IMR-90 (cell line): ENCODE data around the gene CFAP97D1. TPM values are rescaled to one million over a fixed set of nuclear protein-coding genes. Genes with fewer than 3 reads are reported as not detected.

ENCODE experiments used
- ATAC-seq: fragments of 200-7000 bp; cut with Tn5 transposase; 2 replicates; pipeline ENCODE4 v1.9.1; 2020; ENCODE audit warnings: low read depth, mild to moderate bottlenecking, moderate library complexity
- BruUV-seq: library from RNA; stranded (reverse); fragments of 400-500 nt; replicated peaks from 2 replicates; lab custom pipeline; 2021; lab: Mats Ljungman, UMichigan
- CTCF ChIA-PET: fragments of 300-600 bp; formaldehyde crosslinking; extraction: SDS; loops from one replicate; lab custom pipeline; 2021; ENCODE audit warnings: antibody characterized with exemption; lab: Yijun Ruan, JAX
- POLR2A ChIA-PET: fragments of 300-600 bp; sonication (Branson Sonifier 250); formaldehyde crosslinking; loops from one replicate; lab custom pipeline; 2022; ENCODE audit warnings: antibody characterized with exemption; ENCODE audit not compliant: unreplicated experiment; lab: Charles Lee
- DNase-seq: peaks from one replicate; pipeline ENCODE4 v3.0.0; 2013
- H2AFZ ChIP-seq: replicated peaks from 2 replicates; pipeline ENCODE3; 2013; ENCODE audit warnings: low read length, mild to moderate bottlenecking; ENCODE audit not compliant: poor library complexity
- H2AK5ac ChIP-seq: 2 replicates; pipeline ENCODE4 v1.6.1; 2013; ENCODE audit warnings: low read depth, low read length, inconsistent platforms
- H2AK9ac ChIP-seq: replicated peaks from 2 replicates; pipeline ENCODE3; 2013; ENCODE audit warnings: mild to moderate bottlenecking, low read depth, low read length, moderate library complexity; ENCODE audit not compliant: poor library complexity
- H2BK120ac ChIP-seq: 2 replicates; pipeline ENCODE4 v1.6.1; 2013; ENCODE audit warnings: low read depth, low read length, inconsistent platforms
- H2BK15ac ChIP-seq: 3 replicates; pipeline ENCODE4 v1.6.1; 2013; ENCODE audit warnings: low read depth, low read length, inconsistent platforms
- H2BK20ac ChIP-seq: 2 replicates; pipeline ENCODE4 v1.6.1; 2013; ENCODE audit warnings: low read depth, mild to moderate bottlenecking, inconsistent platforms, low read length, moderate library complexity
- H2BK5ac ChIP-seq: 2 replicates; pipeline ENCODE4 v1.6.1; 2013; ENCODE audit warnings: mild to moderate bottlenecking, low read depth, low read length, inconsistent platforms; ENCODE audit not compliant: poor library complexity, severe bottlenecking
- H3K14ac ChIP-seq: replicated peaks from 2 replicates; pipeline ENCODE4 v1.6.1; 2013; ENCODE audit warnings: low read depth, low read length, inconsistent platforms
- H3K18ac ChIP-seq: 2 replicates; pipeline ENCODE4 v1.6.1; 2013; ENCODE audit warnings: low read depth, low read length, control low read depth
- H3K23ac ChIP-seq: 2 replicates; pipeline ENCODE4 v1.6.1; 2013; ENCODE audit warnings: low read depth, low read length, inconsistent platforms
- H3K27ac ChIP-seq: 2 replicates; pipeline ENCODE4 v1.5.1; 2013; ENCODE audit warnings: mild to moderate bottlenecking, control low read depth, low read length; ENCODE audit not compliant: insufficient read depth
- H3K27me3 ChIP-seq: 2 replicates; pipeline ENCODE4 v1.6.1; 2013; ENCODE audit warnings: low read length; ENCODE audit not compliant: control insufficient read depth, insufficient read depth
- H3K36me3 ChIP-seq: 2 replicates; pipeline ENCODE4 v1.6.1; 2013; ENCODE audit warnings: low read length, mixed read lengths; ENCODE audit not compliant: control insufficient read depth, insufficient read depth
- H3K4ac ChIP-seq: 2 replicates; pipeline ENCODE4 v1.6.1; 2013; ENCODE audit warnings: low read depth, low read length, inconsistent platforms
- H3K4me1 ChIP-seq: 2 replicates; pipeline ENCODE4 v1.6.1; 2013; ENCODE audit warnings: low read length, mixed read lengths; ENCODE audit not compliant: control insufficient read depth, insufficient read depth
- H3K4me2 ChIP-seq: 2 replicates; pipeline ENCODE4 v1.6.1; 2013; ENCODE audit warnings: low read depth, mild to moderate bottlenecking, control low read depth, low read length, moderate library complexity
- H3K4me3 ChIP-seq: 2 replicates; pipeline ENCODE4 v1.5.1; 2013; ENCODE audit warnings: low read depth, mild to moderate bottlenecking, control low read depth, low read length, moderate library complexity; ENCODE audit not compliant: insufficient read depth
- H3K56ac ChIP-seq: 2 replicates; pipeline ENCODE4 v1.6.1; 2013; ENCODE audit warnings: low read length, inconsistent platforms; ENCODE audit not compliant: insufficient read depth; ENCODE audit errors: extremely low read depth
- H3K79me1 ChIP-seq, 2 experiments: 2 replicates each; pipeline ENCODE4 v1.6.1; 2013; ENCODE audit warnings: low read length in 2 of 2, inconsistent platforms in 1 of 2, low read depth in 1 of 2
- H3K9ac ChIP-seq: 2 replicates; pipeline ENCODE4 v1.6.1; 2013; ENCODE audit warnings: low read depth, low read length, control low read depth
- H3K9me1 ChIP-seq: 2 replicates; pipeline ENCODE4 v1.6.1; 2013; ENCODE audit warnings: low read length, inconsistent platforms; ENCODE audit not compliant: insufficient read depth
- H3K9me3 ChIP-seq: 2 replicates; pipeline ENCODE4 v1.6.1; 2013; ENCODE audit warnings: low read length; ENCODE audit not compliant: control insufficient read depth, insufficient read depth
- H4K20me1 ChIP-seq: 2 replicates; pipeline ENCODE4 v1.6.1; 2013; ENCODE audit warnings: low read length, inconsistent platforms; ENCODE audit not compliant: insufficient read depth
- H4K5ac ChIP-seq: 2 replicates; pipeline ENCODE4 v1.6.1; 2013; ENCODE audit warnings: mild to moderate bottlenecking, low read depth, low read length, control low read depth
- H4K8ac ChIP-seq, 2 experiments: 2 replicates each; pipeline ENCODE4 v1.6.1; 2013; ENCODE audit warnings: low read depth in 2 of 2, low read length in 2 of 2, control low read depth in 1 of 2, inconsistent platforms in 1 of 2
- H4K91ac ChIP-seq: 2 replicates; pipeline ENCODE4 v1.6.1; 2013; ENCODE audit warnings: low read depth, low read length, inconsistent platforms; ENCODE audit not compliant: insufficient read depth
- BHLHE40 ChIP-seq: fragments of 150-350 bp; IDR thresholded peaks from 2 replicates; pipeline ENCODE4 v1.6.1; 2016; ENCODE audit warnings: mild to moderate bottlenecking, low read depth, low read length
- CEBPB ChIP-seq: IDR thresholded peaks from 2 replicates; pipeline ENCODE4 v1.6.1; 2012; ENCODE audit warnings: low read depth, low read length, improper control_type of control experiment
- CHD1 ChIP-seq: IDR thresholded peaks from 2 replicates; pipeline ENCODE4 v1.6.1; 2012; ENCODE audit warnings: low read depth, low read length, improper control_type of control experiment
- FOS ChIP-seq: fragments of 150-350 bp; IDR thresholded peaks from 2 replicates; pipeline ENCODE4 v1.6.1; 2016; ENCODE audit warnings: low read depth, low read length
- MAFK ChIP-seq: IDR thresholded peaks from 2 replicates; pipeline ENCODE4 v1.6.1; 2012; ENCODE audit warnings: low read depth, low read length, improper control_type of control experiment
- MAZ ChIP-seq: IDR thresholded peaks from 2 replicates; pipeline ENCODE4 v1.6.1; 2012; ENCODE audit warnings: low read depth, mild to moderate bottlenecking, low read length, improper control_type of control experiment, moderate library complexity, borderline replicate concordance
- MXI1 ChIP-seq: IDR thresholded peaks from 2 replicates; pipeline ENCODE4 v1.6.1; 2012; ENCODE audit warnings: low read depth, mild to moderate bottlenecking, low read length, moderate library complexity, borderline replicate concordance
- NFE2L2 ChIP-seq: fragments of 150-350 bp; IDR thresholded peaks from 2 replicates; pipeline ENCODE4 v1.6.1; 2016; ENCODE audit warnings: low read depth, mild to moderate bottlenecking, low read length
- POLR2A ChIP-seq: IDR thresholded peaks from 2 replicates; pipeline ENCODE4 v1.6.1; 2012; ENCODE audit warnings: mild to moderate bottlenecking, low read depth, low read length
- RAD21 ChIP-seq: IDR thresholded peaks from 2 replicates; pipeline ENCODE4 v1.6.1; 2012; ENCODE audit warnings: low read length, improper control_type of control experiment
- RCOR1 ChIP-seq: IDR thresholded peaks from 2 replicates; pipeline ENCODE4 v1.6.1; 2012; ENCODE audit warnings: mild to moderate bottlenecking, low read length, improper control_type of control experiment; ENCODE audit not compliant: insufficient replicate concordance
- RFX5 ChIP-seq: IDR thresholded peaks from 2 replicates; pipeline ENCODE4 v1.8.0; 2012; ENCODE audit warnings: low read depth, mild to moderate bottlenecking, low read length, moderate library complexity
- SMC3 ChIP-seq: fragments of 150-350 bp; IDR thresholded peaks from 2 replicates; pipeline ENCODE4 v1.6.1; 2016; ENCODE audit warnings: low read depth, mild to moderate bottlenecking, antibody characterized with exemption, low read length, moderate library complexity
- WGBS, 2 experiments: methylation state at CpG; one replicate each; pipeline versions ENCODE4 v1.1.5 to v1.1.7; 2013; ENCODE audit warnings: missing lambda C conversion rate in 2 of 2; ENCODE audit not compliant: insufficient read length in 1 of 2; ENCODE audit errors: extremely low coverage in 2 of 2; 5-methylcytosine and 5-hydroxymethylcytosine counted together
- dilution Hi-C: fragments of 300-500 bp; cut with HindIII; formaldehyde crosslinking; loops from one replicate; pipeline ENCODE4 v1.14.3; 2018; ENCODE audit warnings: low sequenced_read_pairs; ENCODE audit not compliant: unreplicated experiment
- in situ Hi-C: fragments of 300-500 bp; cut with MboI; formaldehyde crosslinking; loops from 3 replicates; pipeline ENCODE4 v1.14.3; 2019; ENCODE audit warnings: low sequenced_read_pairs, inconsistent platforms, mixed read lengths
- intact Hi-C: fragments of 100-400 bp; cut with micrococcal nuclease; formaldehyde crosslinking; loops from 2 replicates; pipeline ENCODE4 v1.10.0; 2022
- polyA plus RNA-seq, 3 experiments: library from polyadenylated mRNA; depleted of rRNA; stranded (reverse); fragments of >200 nt; gene quantifications; 2 replicates each; pipeline ENCODE4 v1.2.3, GENCODE V29; 2012; ENCODE audit warnings: low replicate concordance in 1 of 3
- total RNA-seq: library from RNA; depleted of rRNA; stranded (reverse); fragments of >200 nt; gene quantifications from 2 replicates; pipeline ENCODE4 v1.2.3, GENCODE V29; 2012
- TF ChIP-seq, protein P1 (sequence below): fragments of 150-350 bp; IDR thresholded peaks from 2 replicates; pipeline ENCODE4 v1.6.1; 2017; ENCODE audit warnings: mild to moderate bottlenecking, antibody characterized with exemption, low read length, low read depth
- TF ChIP-seq, protein P2 (sequence below): fragments of 150-350 bp; IDR thresholded peaks from 2 replicates; pipeline ENCODE4 v1.6.1; 2016; ENCODE audit warnings: low read depth, mild to moderate bottlenecking, low read length, moderate library complexity, borderline replicate concordance
- TF ChIP-seq, protein P3 (sequence below): conservative IDR thresholded peaks from 2 replicates; pipeline ENCODE4 v1.5.1; 2012; ENCODE audit warnings: mild to moderate bottlenecking, low read depth, low read length, improper control_type of control experiment

Gene CFAP97D1
- total and polyA plus RNA-seq, 2 of the 4 experiments (the other 2 are of a cell fraction) = under 0.01 TPM; not detected in 1

DNA sequence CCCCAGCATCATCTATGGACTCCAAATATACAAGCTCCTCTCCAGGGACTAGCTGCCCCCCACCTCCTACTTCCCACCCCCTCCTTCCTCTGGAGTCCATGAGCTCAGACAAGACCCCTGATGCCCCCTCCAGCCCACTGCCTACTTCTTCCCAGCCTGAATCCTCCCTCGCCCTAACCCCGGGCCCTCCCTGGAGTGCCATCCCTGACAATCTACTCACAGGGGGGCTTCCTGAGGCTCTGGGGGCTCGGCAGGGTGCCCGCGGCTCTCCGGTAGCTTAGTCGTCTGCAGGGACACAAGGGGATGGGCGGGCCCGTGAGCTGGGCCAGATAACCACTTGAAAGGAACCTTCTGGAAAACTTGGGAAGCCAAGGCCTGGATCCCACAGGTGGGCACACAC lies 37.6 kb downstream of the CFAP97D1 start:
- Histone ChIP-seq H3K9me3 (no peaks in the 10 kb centered on the region), H3K36me3 (peaks cover 21% of the 10 kb centered on the region), H4K8ac (no peak overlapping the region), H3K4ac (no peak overlapping the region), H4K5ac (no peak overlapping the region), H3K27me3 (no peaks in the 10 kb centered on the region), H2BK15ac (no peak overlapping the region), H2AK5ac (no peak overlapping the region), H3K4me1 (peaks cover 6% of the 10 kb centered on the region), H4K91ac (no peak overlapping the region), H3K23ac (no peak overlapping the region), H3K79me1 (peaks cover 3 to 8% of the 10 kb centered on the region in 2 experiments; a peak in 1 of 4 replicates), H2AK9ac (no peak overlapping the region), H3K9me1 (peaks cover 11% of the 10 kb centered on the region; the same call in 1 of the 2 replicates), H2BK5ac (no peak overlapping the region), H3K4me2 (no peak overlapping the region), H3K18ac (no peak overlapping the region), H2AFZ (peak overlapping the region; percentile 6), H3K56ac (no peak overlapping the region), H2BK20ac (no peak overlapping the region), H4K20me1 (no peaks in the 10 kb centered on the region), H3K27ac (no peak overlapping the region), H3K9ac (no peak overlapping the region), H3K14ac (no peak overlapping the region), H3K4me3 (no peak overlapping the region), H2BK120ac (no peak overlapping the region)
- in situ Hi-C loops = no loop called here
- DNase-seq (no peak), ATAC-seq (no peak)
- ChIA-PET POLR2A (no interaction called here), CTCF (no interaction called here)
- intact Hi-C loops = no loop called here
- TF ChIP-seq MXI1 (no peak), BHLHE40 (no peak), CEBPB (no peak), RAD21 (no peak), NFE2L2 (no peak), CHD1 (no peak), FOS (no peak), SMC3 (no peak), POLR2A (no peak), RCOR1 (no peak), MAFK (no peak), RFX5 (no peak), MAZ (no peak)
- TF ChIP-seq, protein P1, sequence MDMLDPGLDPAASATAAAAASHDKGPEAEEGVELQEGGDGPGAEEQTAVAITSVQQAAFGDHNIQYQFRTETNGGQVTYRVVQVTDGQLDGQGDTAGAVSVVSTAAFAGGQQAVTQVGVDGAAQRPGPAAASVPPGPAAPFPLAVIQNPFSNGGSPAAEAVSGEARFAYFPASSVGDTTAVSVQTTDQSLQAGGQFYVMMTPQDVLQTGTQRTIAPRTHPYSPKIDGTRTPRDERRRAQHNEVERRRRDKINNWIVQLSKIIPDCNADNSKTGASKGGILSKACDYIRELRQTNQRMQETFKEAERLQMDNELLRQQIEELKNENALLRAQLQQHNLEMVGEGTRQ = no peak
- TF ChIP-seq, protein P2, sequence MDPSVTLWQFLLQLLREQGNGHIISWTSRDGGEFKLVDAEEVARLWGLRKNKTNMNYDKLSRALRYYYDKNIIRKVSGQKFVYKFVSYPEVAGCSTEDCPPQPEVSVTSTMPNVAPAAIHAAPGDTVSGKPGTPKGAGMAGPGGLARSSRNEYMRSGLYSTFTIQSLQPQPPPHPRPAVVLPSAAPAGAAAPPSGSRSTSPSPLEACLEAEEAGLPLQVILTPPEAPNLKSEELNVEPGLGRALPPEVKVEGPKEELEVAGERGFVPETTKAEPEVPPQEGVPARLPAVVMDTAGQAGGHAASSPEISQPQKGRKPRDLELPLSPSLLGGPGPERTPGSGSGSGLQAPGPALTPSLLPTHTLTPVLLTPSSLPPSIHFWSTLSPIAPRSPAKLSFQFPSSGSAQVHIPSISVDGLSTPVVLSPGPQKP = no peak
- TF ChIP-seq, protein P3, sequence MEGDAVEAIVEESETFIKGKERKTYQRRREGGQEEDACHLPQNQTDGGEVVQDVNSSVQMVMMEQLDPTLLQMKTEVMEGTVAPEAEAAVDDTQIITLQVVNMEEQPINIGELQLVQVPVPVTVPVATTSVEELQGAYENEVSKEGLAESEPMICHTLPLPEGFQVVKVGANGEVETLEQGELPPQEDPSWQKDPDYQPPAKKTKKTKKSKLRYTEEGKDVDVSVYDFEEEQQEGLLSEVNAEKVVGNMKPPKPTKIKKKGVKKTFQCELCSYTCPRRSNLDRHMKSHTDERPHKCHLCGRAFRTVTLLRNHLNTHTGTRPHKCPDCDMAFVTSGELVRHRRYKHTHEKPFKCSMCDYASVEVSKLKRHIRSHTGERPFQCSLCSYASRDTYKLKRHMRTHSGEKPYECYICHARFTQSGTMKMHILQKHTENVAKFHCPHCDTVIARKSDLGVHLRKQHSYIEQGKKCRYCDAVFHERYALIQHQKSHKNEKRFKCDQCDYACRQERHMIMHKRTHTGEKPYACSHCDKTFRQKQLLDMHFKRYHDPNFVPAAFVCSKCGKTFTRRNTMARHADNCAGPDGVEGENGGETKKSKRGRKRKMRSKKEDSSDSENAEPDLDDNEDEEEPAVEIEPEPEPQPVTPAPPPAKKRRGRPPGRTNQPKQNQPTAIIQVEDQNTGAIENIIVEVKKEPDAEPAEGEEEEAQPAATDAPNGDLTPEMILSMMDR = no peak
- 95% methylated on average over 3 of the region's 9 CpGs; no CpG with 5 or more reads in 1 of the 2 experiments for WGBS, 2 experiments
- dilution Hi-C loops = no loop called here
- BruUV-seq = no TSS peak
